ENCODE data around the gene PIGZ.

The PIGZ gene

DNA sequence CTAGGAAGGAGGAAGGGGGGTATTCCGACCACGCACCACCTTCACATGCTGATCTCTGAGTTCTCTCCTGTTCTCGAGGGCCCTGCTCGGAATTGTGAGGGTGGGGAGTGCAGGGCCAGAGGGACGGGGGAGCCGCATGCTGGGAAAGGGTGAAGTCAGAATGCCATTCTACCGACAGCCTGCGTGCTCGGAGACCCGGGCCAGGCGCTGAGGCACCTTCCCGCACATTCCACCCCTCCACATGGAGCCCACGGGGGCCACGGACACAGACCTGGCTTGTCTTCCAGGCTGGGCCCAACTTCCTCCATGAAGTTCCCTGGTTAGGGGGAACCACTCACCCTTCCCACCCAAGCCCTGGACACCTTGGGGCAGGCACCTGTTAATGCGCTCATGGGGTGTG lies 28.7 kb upstream of the PIGZ start:
- in situ Hi-C loops (cut with HindIII; ENCODE audit: low pct_ligation_motif_present, low sequenced_read_pairs) = no loop called here
- no peak overlapping the region for H3K27ac ChIP-seq
- TF ChIP-seq, protein P1, sequence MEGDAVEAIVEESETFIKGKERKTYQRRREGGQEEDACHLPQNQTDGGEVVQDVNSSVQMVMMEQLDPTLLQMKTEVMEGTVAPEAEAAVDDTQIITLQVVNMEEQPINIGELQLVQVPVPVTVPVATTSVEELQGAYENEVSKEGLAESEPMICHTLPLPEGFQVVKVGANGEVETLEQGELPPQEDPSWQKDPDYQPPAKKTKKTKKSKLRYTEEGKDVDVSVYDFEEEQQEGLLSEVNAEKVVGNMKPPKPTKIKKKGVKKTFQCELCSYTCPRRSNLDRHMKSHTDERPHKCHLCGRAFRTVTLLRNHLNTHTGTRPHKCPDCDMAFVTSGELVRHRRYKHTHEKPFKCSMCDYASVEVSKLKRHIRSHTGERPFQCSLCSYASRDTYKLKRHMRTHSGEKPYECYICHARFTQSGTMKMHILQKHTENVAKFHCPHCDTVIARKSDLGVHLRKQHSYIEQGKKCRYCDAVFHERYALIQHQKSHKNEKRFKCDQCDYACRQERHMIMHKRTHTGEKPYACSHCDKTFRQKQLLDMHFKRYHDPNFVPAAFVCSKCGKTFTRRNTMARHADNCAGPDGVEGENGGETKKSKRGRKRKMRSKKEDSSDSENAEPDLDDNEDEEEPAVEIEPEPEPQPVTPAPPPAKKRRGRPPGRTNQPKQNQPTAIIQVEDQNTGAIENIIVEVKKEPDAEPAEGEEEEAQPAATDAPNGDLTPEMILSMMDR (IDR thresholded peaks at IDR 0.05; ENCODE audit: low read depth, low read length, missing control alignments) = no peak
- H3K4me3 ChIP-seq (ENCODE audit: low read depth, low read length) = no peak overlapping the region
- H3K27me3 ChIP-seq (replicated peaks) = no peaks in the 10 kb centered on the region
- DNase-seq = no peak
- H3K36me3 ChIP-seq (replicated peaks) = no peaks in the 10 kb centered on the region

DNA sequence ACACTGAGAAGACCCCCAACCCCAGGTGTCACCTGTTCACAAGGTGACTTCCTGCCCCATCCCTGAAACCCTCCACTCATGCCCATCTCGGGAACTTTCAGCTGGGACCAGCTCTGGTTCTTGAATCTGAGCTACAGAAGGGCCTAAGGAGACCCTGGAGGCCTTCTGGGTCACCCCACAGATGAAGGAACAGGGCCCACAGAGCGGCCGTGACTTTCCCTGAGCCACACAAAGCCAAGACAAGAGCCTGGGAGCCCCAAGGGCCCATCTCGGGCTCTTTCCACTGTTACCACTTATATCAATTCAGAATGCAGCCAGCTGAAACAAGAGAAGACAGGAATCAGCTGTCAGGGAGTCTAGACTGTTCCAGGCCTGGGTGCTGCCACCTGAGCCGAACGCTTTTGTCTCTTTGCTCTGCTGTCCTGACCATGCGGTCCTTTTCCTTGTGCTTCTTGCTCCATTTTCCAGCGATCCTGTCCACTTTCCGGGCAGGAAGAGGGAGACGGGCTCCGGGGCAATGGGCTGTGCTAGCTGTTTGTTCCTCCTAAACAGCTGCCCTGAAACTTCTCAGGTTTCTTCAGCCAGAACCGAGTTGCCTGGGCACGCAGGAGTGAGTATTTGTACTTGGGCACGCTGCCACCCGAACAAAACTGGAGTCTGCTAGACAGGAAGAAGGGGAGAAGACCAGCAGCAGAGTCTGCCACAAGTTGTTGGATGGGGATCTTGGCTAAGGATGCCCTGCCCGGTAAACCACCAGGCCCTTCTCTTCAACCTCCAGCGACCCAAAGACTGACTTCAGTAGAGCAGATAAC lies 28.0 kb upstream of the PIGZ start:
- TF ChIP-seq, protein P1 (IDR thresholded peaks at IDR 0.05; ENCODE audit: low read depth, low read length, missing control alignments) = no peak
- DNase-seq = no peak
- no peak overlapping the region for H3K27ac ChIP-seq
- in situ Hi-C loops (cut with HindIII; ENCODE audit: low pct_ligation_motif_present, low sequenced_read_pairs) = no loop called here
- no peaks in the 10 kb centered on the region for H3K36me3 ChIP-seq (replicated peaks)
- H3K27me3 ChIP-seq (replicated peaks) = no peaks in the 10 kb centered on the region
- H3K4me3 ChIP-seq (ENCODE audit: low read depth, low read length) = no peak overlapping the region

DNA sequence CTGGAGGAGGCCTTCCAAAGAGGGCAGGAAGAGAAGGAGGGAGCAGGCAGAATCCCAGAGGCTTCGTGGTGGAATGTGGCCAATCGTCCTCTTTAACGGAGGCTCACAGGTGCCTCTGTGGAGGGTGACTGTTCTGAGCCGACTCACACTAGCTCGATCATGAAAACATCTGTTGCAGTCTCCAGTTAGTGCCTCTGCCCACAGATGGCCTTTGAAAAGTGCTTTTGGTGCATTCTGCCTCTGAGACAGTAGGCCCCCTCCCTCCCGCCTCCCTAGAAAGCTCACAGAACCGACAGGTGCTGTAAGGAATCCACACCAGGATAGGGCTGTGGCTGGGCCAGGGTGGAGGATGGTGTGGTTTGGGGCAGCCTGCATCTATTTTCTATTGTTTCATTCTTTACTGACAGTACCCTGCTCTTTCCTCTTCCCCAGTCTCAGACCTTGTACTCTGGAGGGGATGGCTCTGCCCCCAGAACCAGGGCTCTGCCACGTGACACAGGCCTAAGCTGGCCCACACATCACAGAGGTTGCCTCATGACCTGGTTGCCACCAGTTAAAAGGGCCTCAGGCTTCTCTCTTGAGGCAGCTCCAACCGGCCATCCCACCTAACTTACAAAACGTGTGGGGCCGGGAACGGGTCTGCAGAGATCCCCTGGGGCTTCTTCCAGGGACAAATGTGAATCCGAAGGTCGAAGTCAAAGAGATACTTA lies 27.2 kb upstream of the PIGZ start:
- H3K36me3 ChIP-seq (replicated peaks) = no peaks in the 10 kb centered on the region
- DNase-seq = no peak
- H3K4me3 ChIP-seq (ENCODE audit: low read depth, low read length) = no peak overlapping the region
- H3K27me3 ChIP-seq (replicated peaks) = no peaks in the 10 kb centered on the region
- TF ChIP-seq, protein P1 (IDR thresholded peaks at IDR 0.05; ENCODE audit: low read depth, low read length, missing control alignments) = no peak
- in situ Hi-C loops (cut with HindIII; ENCODE audit: low pct_ligation_motif_present, low sequenced_read_pairs) = no loop called here
- H3K27ac ChIP-seq = no peak overlapping the region

DNA sequence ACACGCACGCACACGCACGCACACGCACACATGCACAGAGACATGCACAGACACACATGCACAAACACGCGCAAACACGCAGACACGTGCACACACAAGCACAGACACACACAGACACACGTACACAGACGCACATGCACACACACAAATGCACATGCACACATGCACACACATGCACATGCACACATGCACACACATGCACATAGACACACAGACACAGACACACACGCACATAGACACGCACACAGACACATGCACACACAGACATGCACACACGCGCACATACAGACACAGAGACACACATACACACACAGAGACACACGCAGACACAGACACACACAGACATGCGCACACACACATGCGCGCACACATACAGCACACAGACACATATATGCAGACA lies 26.4 kb upstream of the PIGZ start:
- TF ChIP-seq, protein P1 (IDR thresholded peaks at IDR 0.05; ENCODE audit: low read depth, low read length, missing control alignments) = no peak
- H3K36me3 ChIP-seq (replicated peaks) = no peaks in the 10 kb centered on the region
- no peak overlapping the region for H3K4me3 ChIP-seq (ENCODE audit: low read depth, low read length)
- no peak overlapping the region for H3K27ac ChIP-seq
- H3K27me3 ChIP-seq (replicated peaks) = no peaks in the 10 kb centered on the region
- in situ Hi-C loops (cut with HindIII; ENCODE audit: low pct_ligation_motif_present, low sequenced_read_pairs) = no loop called here
- no peak for DNase-seq

DNA sequence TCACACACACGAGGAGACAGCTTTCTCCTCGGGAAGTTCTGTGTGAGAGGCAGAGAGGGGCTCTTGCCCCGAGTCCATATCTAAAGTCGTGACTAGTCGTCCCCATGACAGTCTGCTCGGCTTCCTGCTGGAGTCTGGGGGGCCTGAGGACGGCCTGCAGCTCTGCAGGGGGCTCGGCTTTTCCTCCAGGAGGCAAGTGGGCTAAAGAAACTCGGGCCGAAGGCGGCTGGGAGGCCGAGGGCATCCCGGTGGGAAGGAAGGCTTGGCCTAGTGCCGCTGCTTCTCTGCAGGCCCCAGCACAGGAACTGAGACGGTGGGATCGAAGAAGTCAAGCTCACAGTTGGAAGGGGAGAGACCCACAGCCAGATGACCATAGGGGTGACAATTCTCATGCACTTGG lies 25.4 kb upstream of the PIGZ start:
- Histone ChIP-seq H3K36me3 (replicated peaks) (no peaks in the 10 kb centered on the region), H3K27me3 (replicated peaks) (no peaks in the 10 kb centered on the region), H3K4me3 (ENCODE audit: low read depth, low read length) (no peak overlapping the region), H3K27ac (no peak overlapping the region)
- in situ Hi-C loops (cut with HindIII; ENCODE audit: low pct_ligation_motif_present, low sequenced_read_pairs) = no loop called here
- TF ChIP-seq, protein P1 (IDR thresholded peaks at IDR 0.05; ENCODE audit: low read depth, low read length, missing control alignments) = no peak
- no peak for DNase-seq
